Fibroblast of the aortic adventitia (primary cell): ENCODE data around the gene VWA1. TPM values are rescaled to one million over a fixed set of nuclear protein-coding genes. Genes with fewer than 3 reads are reported as not detected.

Source experiments
- DNase-seq: peaks from one replicate; pipeline ENCODE4 v3.0.0-alpha.2; 2010; ENCODE audit warnings: low read depth
- H3K4me3 ChIP-seq: 2 replicates; pipeline ENCODE4 v1.5.1; 2011; ENCODE audit warnings: low read depth, mild to moderate bottlenecking, control low read depth, low read length, moderate library complexity
- CTCF ChIP-seq: IDR thresholded peaks from 2 replicates; pipeline ENCODE4 v1.5.1; 2011; ENCODE audit warnings: mild to moderate bottlenecking, low read length, control low read depth, inconsistent platforms; ENCODE audit not compliant: insufficient read depth
- total RNA-seq: library from RNA; depleted of rRNA; stranded (reverse); fragments of >200 nt; gene quantifications from 2 replicates; pipeline ENCODE4 v1.2.3, GENCODE V29; 2012; ENCODE audit warnings: low replicate concordance

The VWA1 gene
- total RNA-seq, 1 donor, result 1.8 TPM

DNA sequence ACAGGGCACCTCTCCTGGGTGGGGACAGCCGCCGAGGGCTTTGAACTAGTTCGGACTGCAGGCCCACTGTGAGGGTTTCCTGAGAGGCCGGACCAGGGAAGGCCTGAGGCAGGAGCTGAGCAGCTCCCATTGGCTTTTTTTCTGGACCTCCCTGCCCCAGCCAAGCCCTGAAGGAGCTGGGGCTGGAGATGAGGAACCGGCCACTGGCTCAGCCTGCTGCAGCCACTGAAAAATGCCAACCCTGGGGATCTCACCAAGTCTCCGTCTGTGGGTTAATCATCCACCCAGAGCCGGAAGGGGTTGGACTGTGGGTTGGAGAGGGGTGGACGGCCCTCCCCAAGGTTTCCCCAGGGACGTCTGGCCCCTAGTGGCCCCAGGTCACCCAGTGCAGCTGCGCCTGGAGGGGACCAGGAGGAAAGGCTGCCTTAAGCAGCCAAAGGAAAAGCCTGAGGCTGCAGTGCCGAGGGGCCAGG, 2.5 kb downstream of the VWA1 start:
- DNase-seq, result no peak
- TF ChIP-seq CTCF, result no peak
- no peak overlapping the region for H3K4me3 ChIP-seq

DNA sequence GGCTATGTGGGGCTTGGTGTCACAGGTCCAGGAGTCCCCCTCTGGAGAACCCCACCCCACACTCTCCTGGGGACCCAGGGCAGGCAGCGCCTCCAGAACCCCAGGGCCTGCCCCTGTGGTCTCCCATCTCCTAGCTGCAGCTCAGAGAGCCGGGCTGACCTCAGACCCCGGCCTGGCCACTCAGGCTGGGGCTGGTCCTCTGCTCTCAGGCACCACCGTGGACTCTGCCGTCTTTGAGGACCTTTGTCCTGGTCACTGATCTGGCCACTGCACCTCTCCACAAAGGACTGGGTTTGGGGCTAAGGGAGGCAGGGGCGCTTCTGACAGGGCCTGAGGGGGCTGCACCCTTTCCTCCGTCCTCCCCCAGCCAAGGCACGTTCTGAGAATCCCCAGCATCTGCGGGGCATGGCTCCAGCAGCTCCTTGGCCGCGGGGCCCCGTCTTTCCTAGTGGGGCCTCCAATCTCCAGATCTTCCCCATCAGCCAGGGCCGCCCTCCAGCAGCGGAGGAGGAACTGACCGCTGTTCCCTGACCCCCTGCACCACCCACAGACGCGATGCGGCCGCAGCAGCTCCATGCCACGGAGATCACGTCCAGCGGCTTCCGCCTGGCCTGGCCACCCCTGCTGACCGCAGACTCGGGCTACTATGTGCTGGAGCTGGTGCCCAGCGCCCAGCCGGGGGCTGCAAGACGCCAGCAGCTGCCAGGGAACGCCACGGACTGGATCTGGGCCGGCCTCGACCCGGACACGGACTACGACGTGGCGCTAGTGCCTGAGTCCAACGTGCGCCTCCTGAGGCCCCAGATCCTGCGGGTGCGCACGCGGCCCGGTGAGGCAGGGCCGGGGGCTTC, 3.3 kb downstream of the VWA1 start:
- DNase-seq, result no peak
- no peak overlapping the region for H3K4me3 ChIP-seq
- TF ChIP-seq CTCF, result no peak

DNA sequence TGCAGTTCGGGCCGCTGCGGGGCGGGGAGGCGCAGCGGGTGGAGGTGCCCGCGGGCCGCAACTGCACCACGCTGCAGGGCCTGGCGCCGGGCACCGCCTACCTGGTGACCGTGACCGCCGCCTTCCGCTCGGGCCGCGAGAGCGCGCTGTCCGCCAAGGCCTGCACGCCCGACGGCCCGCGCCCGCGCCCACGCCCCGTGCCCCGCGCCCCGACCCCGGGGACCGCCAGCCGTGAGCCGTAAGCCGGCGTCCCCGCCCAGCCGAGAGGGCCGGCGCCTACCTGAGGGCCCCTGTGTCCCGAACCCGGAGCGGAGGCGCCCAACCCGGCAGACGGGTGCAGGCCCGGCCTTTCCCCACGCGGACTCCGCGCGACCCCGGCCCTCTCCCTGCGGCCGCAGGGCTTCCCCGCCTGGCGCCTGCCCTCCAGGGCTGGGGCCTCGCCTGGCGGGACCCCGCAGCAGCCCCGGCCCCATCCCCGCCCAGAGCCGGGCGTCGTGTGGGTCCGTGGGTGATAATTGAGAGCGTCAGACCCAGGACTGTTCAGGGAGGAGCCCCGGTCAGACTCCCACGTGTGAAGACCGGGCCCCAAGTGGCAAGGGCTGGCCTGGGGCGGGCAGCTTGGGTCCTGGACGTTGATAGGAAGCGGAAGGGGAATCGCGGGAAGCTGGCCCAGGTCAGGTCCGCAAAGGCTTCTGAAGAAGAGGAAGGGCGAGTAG, 4.2 kb downstream of the VWA1 start:
- TF ChIP-seq CTCF, result no peak

DNA sequence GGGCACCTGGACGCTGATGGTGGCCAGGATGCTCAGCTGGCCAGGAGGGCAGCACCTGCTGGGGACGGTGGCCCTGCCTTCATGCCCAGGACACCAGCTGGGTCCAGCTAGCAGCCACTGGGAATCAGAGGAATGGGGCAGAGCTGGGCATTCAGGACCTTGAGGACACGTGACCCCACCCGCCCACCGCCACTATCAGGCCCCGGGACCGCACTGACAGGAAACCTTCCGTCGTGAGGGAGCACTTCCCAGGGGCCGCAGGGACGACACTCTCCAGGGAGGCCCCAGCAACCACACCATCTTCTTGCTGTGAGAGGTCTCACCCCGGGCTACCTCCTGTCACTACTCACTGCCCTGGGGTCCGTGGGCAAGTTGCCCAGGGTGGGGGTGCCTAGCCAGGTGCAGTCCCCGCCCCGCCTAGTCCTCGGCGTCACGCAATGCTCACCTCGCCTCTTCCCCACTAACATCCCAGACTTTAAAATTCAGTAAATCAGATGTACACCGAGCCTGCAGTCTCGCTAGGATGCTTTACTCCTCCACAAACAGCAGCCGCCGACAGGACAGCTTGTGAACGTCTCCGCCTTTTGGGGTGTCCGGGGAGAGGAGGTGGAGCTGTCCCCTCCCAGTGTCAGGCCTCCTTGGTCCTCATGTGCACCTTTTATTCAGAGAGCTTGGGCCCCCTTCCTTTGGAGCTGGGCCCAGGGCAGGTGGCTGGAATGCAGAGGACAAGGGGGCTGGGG, 4.9 kb downstream of the VWA1 start:
- H3K4me3 ChIP-seq, result no peak overlapping the region
- DNase-seq, result no peak
- no peak for TF ChIP-seq CTCF

More for the DNA sequence above, 4.2 kb downstream of the VWA1 start:
- no peak overlapping the region for H3K4me3 ChIP-seq
- DNase-seq, result no peak

- DNase-seq, result peak; percentile 17
- H3K4me3 ChIP-seq, result no peak overlapping the region
- peak; percentile 85 for TF ChIP-seq CTCF
Measured at GRCh38 chr1:1441002-1441888, 5.8 kb downstream of the VWA1 start.
